ENCODE measurements around the gene ADARB1. TPM values are rescaled to one million over a fixed set of nuclear protein-coding genes. Genes with fewer than 3 reads are reported as not detected.

ADARB1 gene
- total and polyA plus RNA-seq, 2 experiments from 2014 or later: 4.8 to 14.8 TPM

DNA sequence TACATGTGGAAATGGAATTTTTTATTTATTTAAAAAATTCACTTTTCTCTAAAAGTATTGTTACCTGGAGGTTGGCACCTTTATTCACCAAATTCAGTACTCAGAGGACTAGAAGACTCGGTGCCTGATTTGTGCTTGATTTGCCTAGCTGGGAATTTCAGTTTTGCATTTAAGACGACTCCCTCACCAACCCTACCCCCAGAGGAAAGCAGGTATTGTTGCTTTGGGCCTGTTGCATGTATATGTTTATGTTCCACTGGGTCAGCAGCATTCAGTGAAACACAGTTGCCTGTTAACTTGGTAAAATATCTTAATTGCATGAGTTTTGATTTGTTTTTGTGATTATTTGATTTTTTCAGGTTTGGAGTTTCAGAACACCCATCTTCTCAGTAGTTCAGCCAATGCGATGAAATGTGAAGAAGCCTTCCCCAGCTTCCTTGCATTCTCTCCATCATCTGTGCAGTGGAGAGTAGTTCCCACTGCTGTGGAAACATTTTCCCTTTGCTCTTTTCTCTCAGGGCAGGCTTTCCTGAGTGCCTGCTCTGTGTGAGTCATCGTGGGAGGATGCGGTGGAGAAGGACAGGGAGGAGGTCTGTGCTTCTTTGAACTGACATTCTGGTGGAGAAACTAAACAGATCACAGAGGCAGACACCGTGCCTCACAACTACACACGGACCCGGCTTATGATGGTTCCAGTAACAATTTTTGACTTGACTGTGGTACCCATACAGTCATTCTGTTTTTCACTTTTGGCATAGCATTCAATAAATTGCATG is 6.4 kb downstream of the ADARB1 start:
- Mint-ChIP-seq H3K27ac (no peak overlapping the region), H3K36me3 (ENCODE audit: low read depth) (no peaks in the 10 kb centered on the region; the same call in 2 of the 3 replicates), H3K9me3 (no peaks in the 10 kb centered on the region), H3K4me3 (no peak overlapping the region), H3K4me1 (peaks cover 12% of the 10 kb centered on the region), H3K27me3 (ENCODE audit: insufficient read depth, low read depth, poor library complexity) (peaks cover 16% of the 10 kb centered on the region)
- Histone ChIP-seq H3K27ac (ENCODE audit: low read depth) (no peak overlapping the region), H2AFZ (no peak overlapping the region), H3K9me2 (ENCODE audit: insufficient read depth) (no peaks in the 10 kb centered on the region), H3K4me2 (no peak overlapping the region), H3K4me1 (ENCODE audit: insufficient read depth) (peaks cover 3% of the 10 kb centered on the region; the same call in 1 of the 2 replicates), H3K79me2 (replicated peaks; ENCODE audit: insufficient read depth) (peaks cover 23% of the 10 kb centered on the region), H3F3A (replicated peaks; ENCODE audit: low read depth) (0 out of 2 replicates have a peak, but pooled peaks cover under 1% of the 10 kb centered on the region), H3K4me3 (no peak overlapping the region), H3K27me3 (ENCODE audit: insufficient read depth) (peaks cover 15% of the 10 kb centered on the region), H3K36me3 (ENCODE audit: insufficient read depth) (no peaks in the 10 kb centered on the region), H4K20me1 (replicated peaks; ENCODE audit: insufficient read depth) (peaks cover 19% of the 10 kb centered on the region)
- TF ChIP-seq JUNB (IDR thresholded peaks at IDR 0.05; ENCODE audit: unreplicated experiment): no peak
- TF ChIP-seq, protein P1, sequence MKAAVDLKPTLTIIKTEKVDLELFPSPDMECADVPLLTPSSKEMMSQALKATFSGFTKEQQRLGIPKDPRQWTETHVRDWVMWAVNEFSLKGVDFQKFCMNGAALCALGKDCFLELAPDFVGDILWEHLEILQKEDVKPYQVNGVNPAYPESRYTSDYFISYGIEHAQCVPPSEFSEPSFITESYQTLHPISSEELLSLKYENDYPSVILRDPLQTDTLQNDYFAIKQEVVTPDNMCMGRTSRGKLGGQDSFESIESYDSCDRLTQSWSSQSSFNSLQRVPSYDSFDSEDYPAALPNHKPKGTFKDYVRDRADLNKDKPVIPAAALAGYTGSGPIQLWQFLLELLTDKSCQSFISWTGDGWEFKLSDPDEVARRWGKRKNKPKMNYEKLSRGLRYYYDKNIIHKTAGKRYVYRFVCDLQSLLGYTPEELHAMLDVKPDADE (IDR thresholded peaks at IDR 0.05): no peak
- TF ChIP-seq, protein P2, sequence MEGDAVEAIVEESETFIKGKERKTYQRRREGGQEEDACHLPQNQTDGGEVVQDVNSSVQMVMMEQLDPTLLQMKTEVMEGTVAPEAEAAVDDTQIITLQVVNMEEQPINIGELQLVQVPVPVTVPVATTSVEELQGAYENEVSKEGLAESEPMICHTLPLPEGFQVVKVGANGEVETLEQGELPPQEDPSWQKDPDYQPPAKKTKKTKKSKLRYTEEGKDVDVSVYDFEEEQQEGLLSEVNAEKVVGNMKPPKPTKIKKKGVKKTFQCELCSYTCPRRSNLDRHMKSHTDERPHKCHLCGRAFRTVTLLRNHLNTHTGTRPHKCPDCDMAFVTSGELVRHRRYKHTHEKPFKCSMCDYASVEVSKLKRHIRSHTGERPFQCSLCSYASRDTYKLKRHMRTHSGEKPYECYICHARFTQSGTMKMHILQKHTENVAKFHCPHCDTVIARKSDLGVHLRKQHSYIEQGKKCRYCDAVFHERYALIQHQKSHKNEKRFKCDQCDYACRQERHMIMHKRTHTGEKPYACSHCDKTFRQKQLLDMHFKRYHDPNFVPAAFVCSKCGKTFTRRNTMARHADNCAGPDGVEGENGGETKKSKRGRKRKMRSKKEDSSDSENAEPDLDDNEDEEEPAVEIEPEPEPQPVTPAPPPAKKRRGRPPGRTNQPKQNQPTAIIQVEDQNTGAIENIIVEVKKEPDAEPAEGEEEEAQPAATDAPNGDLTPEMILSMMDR (conservative IDR thresholded peaks at IDR 0.05; ENCODE audit: low read depth in 2 of 2): no peak
- TF ChIP-seq, protein P3, sequence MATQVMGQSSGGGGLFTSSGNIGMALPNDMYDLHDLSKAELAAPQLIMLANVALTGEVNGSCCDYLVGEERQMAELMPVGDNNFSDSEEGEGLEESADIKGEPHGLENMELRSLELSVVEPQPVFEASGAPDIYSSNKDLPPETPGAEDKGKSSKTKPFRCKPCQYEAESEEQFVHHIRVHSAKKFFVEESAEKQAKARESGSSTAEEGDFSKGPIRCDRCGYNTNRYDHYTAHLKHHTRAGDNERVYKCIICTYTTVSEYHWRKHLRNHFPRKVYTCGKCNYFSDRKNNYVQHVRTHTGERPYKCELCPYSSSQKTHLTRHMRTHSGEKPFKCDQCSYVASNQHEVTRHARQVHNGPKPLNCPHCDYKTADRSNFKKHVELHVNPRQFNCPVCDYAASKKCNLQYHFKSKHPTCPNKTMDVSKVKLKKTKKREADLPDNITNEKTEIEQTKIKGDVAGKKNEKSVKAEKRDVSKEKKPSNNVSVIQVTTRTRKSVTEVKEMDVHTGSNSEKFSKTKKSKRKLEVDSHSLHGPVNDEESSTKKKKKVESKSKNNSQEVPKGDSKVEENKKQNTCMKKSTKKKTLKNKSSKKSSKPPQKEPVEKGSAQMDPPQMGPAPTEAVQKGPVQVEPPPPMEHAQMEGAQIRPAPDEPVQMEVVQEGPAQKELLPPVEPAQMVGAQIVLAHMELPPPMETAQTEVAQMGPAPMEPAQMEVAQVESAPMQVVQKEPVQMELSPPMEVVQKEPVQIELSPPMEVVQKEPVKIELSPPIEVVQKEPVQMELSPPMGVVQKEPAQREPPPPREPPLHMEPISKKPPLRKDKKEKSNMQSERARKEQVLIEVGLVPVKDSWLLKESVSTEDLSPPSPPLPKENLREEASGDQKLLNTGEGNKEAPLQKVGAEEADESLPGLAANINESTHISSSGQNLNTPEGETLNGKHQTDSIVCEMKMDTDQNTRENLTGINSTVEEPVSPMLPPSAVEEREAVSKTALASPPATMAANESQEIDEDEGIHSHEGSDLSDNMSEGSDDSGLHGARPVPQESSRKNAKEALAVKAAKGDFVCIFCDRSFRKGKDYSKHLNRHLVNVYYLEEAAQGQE (IDR thresholded peaks at IDR 0.05; ENCODE audit: unreplicated experiment): no peak
- TF ChIP-seq, protein P4, sequence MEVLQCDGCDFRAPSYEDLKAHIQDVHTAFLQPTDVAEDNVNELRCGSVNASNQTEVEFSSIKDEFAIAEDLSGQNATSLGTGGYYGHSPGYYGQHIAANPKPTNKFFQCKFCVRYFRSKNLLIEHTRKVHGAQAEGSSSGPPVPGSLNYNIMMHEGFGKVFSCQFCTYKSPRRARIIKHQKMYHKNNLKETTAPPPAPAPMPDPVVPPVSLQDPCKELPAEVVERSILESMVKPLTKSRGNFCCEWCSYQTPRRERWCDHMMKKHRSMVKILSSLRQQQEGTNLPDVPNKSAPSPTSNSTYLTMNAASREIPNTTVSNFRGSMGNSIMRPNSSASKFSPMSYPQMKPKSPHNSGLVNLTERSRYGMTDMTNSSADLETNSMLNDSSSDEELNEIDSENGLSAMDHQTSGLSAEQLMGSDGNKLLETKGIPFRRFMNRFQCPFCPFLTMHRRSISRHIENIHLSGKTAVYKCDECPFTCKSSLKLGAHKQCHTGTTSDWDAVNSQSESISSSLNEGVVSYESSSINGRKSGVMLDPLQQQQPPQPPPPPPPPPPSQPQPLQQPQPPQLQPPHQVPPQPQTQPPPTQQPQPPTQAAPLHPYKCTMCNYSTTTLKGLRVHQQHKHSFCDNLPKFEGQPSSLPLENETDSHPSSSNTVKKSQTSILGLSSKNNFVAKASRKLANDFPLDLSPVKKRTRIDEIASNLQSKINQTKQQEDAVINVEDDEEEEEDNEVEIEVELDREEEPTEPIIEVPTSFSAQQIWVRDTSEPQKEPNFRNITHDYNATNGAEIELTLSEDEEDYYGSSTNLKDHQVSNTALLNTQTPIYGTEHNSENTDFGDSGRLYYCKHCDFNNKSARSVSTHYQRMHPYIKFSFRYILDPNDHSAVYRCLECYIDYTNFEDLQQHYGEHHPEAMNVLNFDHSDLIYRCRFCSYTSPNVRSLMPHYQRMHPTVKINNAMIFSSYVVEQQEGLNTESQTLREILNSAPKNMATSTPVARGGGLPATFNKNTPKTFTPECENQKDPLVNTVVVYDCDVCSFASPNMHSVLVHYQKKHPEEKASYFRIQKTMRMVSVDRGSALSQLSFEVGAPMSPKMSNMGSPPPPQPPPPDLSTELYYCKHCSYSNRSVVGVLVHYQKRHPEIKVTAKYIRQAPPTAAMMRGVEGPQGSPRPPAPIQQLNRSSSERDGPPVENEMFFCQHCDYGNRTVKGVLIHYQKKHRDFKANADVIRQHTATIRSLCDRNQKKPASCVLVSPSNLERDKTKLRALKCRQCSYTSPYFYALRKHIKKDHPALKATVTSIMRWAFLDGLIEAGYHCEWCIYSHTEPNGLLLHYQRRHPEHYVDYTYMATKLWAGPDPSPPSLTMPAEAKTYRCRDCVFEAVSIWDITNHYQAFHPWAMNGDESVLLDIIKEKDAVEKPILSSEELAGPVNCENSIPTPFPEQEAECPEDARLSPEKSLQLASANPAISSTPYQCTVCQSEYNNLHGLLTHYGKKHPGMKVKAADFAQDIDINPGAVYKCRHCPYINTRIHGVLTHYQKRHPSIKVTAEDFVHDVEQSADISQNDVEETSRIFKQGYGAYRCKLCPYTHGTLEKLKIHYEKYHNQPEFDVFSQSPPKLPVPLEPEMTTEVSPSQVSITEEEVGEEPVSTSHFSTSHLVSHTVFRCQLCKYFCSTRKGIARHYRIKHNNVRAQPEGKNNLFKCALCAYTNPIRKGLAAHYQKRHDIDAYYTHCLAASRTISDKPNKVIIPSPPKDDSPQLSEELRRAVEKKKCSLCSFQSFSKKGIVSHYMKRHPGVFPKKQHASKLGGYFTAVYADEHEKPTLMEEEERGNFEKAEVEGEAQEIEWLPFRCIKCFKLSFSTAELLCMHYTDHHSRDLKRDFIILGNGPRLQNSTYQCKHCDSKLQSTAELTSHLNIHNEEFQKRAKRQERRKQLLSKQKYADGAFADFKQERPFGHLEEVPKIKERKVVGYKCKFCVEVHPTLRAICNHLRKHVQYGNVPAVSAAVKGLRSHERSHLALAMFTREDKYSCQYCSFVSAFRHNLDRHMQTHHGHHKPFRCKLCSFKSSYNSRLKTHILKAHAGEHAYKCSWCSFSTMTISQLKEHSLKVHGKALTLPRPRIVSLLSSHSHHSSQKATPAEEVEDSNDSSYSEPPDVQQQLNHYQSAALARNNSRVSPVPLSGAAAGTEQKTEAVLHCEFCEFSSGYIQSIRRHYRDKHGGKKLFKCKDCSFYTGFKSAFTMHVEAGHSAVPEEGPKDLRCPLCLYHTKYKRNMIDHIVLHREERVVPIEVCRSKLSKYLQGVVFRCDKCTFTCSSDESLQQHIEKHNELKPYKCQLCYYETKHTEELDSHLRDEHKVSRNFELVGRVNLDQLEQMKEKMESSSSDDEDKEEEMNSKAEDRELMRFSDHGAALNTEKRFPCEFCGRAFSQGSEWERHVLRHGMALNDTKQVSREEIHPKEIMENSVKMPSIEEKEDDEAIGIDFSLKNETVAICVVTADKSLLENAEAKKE (CRISPR knock-in tag; IDR thresholded peaks at IDR 0.05): no peak
- TF ChIP-seq NANOG (IDR thresholded peaks at IDR 0.05; ENCODE audit: borderline replicate concordance): no peak
- TF ChIP-seq EZH2phosphoT487 (IDR thresholded peaks at IDR 0.05; ENCODE audit: unreplicated experiment): no peak
- TF ChIP-seq EZH2 (IDR thresholded peaks at IDR 0.05; ENCODE audit: low read depth, unreplicated experiment): no peak
- no peak for TF ChIP-seq STAT1 (IDR thresholded peaks at IDR 0.05; ENCODE audit: unreplicated experiment)
- no peak for TF ChIP-seq ZNF331 (CRISPR knock-in tag; IDR thresholded peaks at IDR 0.05; ENCODE audit: low read depth)
- TF ChIP-seq ZNF114 (CRISPR knock-in tag; IDR thresholded peaks at IDR 0.05): no peak
- no peak for TF ChIP-seq CREB1 (CRISPR knock-in tag; IDR thresholded peaks at IDR 0.05; ENCODE audit: low read depth)
- no peak for TF ChIP-seq POLR2AphosphoS5 (IDR thresholded peaks at IDR 0.05; ENCODE audit: low read depth)
- no peak for DNase-seq (ENCODE audit: low spot score)
- ATAC-seq: no peak
